Astrocyte of the cerebellum (primary cell): ENCODE results near the gene CACNG8.

ENCODE experiments used
- DNase-seq: peaks from one replicate; pipeline ENCODE4 v3.0.0-alpha.2; 2011; ENCODE audit warnings: low read depth
- H3K4me3 ChIP-seq: 2 replicates; pipeline ENCODE4 v1.5.1; 2011; ENCODE audit warnings: mild to moderate bottlenecking, low read depth, low read length, moderate library complexity
- in situ Hi-C: cut with HindIII; loops from 2 replicates; pipeline ENCODE4 v1.10.0; 2017; ENCODE audit warnings: low sequenced_read_pairs
- TF ChIP-seq, protein P1 (sequence below): IDR thresholded peaks from 2 replicates; pipeline ENCODE4 v1.5.1; 2012; ENCODE audit warnings: low read length, low read depth, moderate library complexity, mild to moderate bottlenecking; ENCODE audit errors: missing control alignments

Gene CACNG8

GRCh38 chr19:53962887-53963431 is at the start of gene CACNG8:
Gene CACNG8 (plus strand): TSS chr19:53962937.
- TF ChIP-seq, protein P1, sequence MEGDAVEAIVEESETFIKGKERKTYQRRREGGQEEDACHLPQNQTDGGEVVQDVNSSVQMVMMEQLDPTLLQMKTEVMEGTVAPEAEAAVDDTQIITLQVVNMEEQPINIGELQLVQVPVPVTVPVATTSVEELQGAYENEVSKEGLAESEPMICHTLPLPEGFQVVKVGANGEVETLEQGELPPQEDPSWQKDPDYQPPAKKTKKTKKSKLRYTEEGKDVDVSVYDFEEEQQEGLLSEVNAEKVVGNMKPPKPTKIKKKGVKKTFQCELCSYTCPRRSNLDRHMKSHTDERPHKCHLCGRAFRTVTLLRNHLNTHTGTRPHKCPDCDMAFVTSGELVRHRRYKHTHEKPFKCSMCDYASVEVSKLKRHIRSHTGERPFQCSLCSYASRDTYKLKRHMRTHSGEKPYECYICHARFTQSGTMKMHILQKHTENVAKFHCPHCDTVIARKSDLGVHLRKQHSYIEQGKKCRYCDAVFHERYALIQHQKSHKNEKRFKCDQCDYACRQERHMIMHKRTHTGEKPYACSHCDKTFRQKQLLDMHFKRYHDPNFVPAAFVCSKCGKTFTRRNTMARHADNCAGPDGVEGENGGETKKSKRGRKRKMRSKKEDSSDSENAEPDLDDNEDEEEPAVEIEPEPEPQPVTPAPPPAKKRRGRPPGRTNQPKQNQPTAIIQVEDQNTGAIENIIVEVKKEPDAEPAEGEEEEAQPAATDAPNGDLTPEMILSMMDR, result no peak
- H3K4me3 ChIP-seq, result peak within 1 kb of the TSS; percentile 28
- in situ Hi-C loops, result no loop called here
- DNase-seq, result no peak

DNA sequence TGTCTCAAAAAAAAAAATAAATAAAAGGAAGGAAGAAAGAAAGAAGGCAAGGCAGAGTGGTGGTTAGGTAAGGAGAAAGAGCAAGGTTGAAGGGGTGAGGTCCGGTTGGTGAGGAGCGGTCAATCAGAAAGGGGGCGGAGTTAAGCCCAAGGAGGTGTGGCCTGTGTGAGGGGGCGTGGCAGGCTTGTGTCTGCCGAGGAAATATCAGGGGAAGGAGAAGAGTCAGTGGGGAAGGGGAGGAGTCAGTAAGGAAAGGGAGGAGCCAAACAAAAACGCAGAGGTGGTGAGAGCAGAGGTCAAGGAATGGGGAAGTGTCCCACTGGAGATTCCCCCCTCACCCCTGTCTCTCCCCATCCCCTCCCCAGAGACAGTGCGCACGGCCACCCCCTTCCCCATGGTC is 47.7 kb upstream of the CACNG8 start:
- TF ChIP-seq, protein P1, result no peak
- H3K4me3 ChIP-seq, result no peak overlapping the region
- in situ Hi-C loops, result loop anchor here (25.0 kb wide), 1 partner anchor 122 kb away; no protein-coding TSS in a partner anchor
- no peak for DNase-seq

GRCh38 chr19:53916004-53916403 is 46.7 kb upstream of the CACNG8 start:
- H3K4me3 ChIP-seq, result no peak overlapping the region
- in situ Hi-C loops, result loop anchor here (25.0 kb wide), 1 partner anchor 121 kb away; no protein-coding TSS in a partner anchor
- TF ChIP-seq, protein P1, result no peak
- no peak for DNase-seq

DNA sequence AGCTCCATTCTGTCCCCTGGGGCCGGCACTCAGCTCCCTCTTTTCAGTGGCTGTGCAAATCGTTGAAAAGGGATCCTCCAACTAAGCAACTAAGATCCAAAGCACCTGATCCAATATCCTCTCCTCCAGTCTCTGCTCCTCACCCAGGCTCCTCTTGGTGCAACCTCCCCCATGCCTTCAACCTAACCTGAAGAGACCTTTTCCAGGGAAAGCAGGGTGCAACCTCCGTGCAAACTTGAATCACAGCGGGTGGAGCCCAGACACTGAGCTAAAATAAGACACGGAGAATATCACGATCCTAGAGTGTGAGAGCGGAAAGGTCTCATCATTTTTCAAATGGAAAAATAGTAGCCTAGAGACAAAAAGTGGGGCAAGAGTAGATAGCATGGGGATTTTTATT is 45.4 kb upstream of the CACNG8 start:
- no peak overlapping the region for H3K4me3 ChIP-seq
- no peak for DNase-seq
- TF ChIP-seq, protein P1, result no peak
- in situ Hi-C loops, result loop anchor here (25.0 kb wide), 1 partner anchor 120 kb away; no protein-coding TSS in a partner anchor

GRCh38 chr19:53927739-53928138 is 35.0 kb upstream of the CACNG8 start:
- in situ Hi-C loops, result no loop called here
- DNase-seq, result peak; percentile 60
- no peak overlapping the region for H3K4me3 ChIP-seq
- TF ChIP-seq, protein P1, result no peak

DNA sequence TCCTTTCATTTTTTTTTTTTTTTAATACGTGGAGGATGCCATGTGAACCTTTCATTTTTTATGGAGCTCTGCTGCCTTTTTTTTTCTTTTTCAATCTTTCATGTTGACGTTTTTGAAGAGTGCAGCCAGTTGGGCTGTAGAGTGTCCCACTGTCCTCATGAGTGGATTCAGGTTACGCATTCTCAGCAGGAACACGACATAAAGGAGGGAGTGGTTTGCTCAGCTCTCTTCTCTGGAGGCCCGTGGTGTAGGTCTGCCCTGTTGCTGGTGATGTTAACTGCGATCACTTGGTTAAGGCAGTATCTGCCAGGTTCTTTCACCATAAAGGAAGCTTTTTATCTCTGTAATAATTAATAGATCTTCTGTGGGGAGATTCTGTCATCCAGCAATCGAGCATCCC is 26.7 kb upstream of the CACNG8 start:
- no peak overlapping the region for H3K4me3 ChIP-seq
- in situ Hi-C loops, result no loop called here
- TF ChIP-seq, protein P1, result no peak
- no peak for DNase-seq
